Muscle of leg (tissue), 11 donors: Measurements from ENCODE around the gene TMEM121B. TPM values are rescaled to one million over a fixed set of nuclear protein-coding genes. Genes with fewer than 3 reads are reported as not detected.
A peak's percentile ranks its signal among the peaks of the same experiment; 100 is the strongest.

Source experiments
- DNase-seq: peaks from one replicate; pipeline ENCODE4 v3.0.0; 2013
- H3K27ac ChIP-seq: one replicate; pipeline ENCODE4 v1.5.1; 2013; ENCODE audit warnings: mild to moderate bottlenecking, low read length, control low read depth
- H3K27me3 ChIP-seq: one replicate; pipeline ENCODE4 v1.6.1; 2013; ENCODE audit warnings: low read length; ENCODE audit not compliant: control insufficient read depth, insufficient read depth
- H3K36me3 ChIP-seq: one replicate; pipeline ENCODE4 v1.6.1; 2013; ENCODE audit warnings: low read length; ENCODE audit not compliant: control insufficient read depth, insufficient read depth
- H3K4me1 ChIP-seq: one replicate; pipeline ENCODE4 v1.6.1; 2013; ENCODE audit warnings: low read length; ENCODE audit not compliant: control insufficient read depth, insufficient read depth
- H3K4me3 ChIP-seq: one replicate; pipeline ENCODE4 v1.5.1; 2013; ENCODE audit warnings: low read length, control low read depth
- H3K9me3 ChIP-seq: replicated peaks from 2 replicates; pipeline ENCODE4 v1.6.1; 2013; ENCODE audit warnings: low read depth, low read length; ENCODE audit not compliant: control insufficient read depth
- whole genome bisulfite sequencing: methylation state at CpG from one replicate; pipeline ENCODE4 v1.1.5; 2013; ENCODE audit warnings: missing lambda C conversion rate; ENCODE audit not compliant: insufficient coverage; 5-methylcytosine and 5-hydroxymethylcytosine counted together
- polyA plus RNA-seq, 8 donors: library from polyadenylated mRNA; unstranded; fragments of 120-200 nt; gene quantifications; one replicate each; pipeline versions ENCODE4 v1.2.1 to v1.2.3, GENCODE V29; 2013; ENCODE audit warnings: inconsistent platforms in 1 of 8, low replicate concordance in 1 of 8; ENCODE audit not compliant: insufficient read length in 8 of 8, insufficient read depth in 1 of 8
- total RNA-seq: library from RNA; stranded (reverse); fragments of 120-200 nt; gene quantifications from one replicate; pipeline ENCODE4 v1.2.4, GENCODE V29; 2013

The TMEM121B gene
- total and polyA plus RNA-seq, 9 donors, result 1.2 to 5.8 (median 3.5) TPM

- 63% methylated on average over 2 of the region's 6 CpGs for WGBS
- H3K4me3 ChIP-seq, result no peak overlapping the region
- H3K27me3 ChIP-seq, result no peaks in the 10 kb centered on the region
- H3K9me3 ChIP-seq, result no peaks in the 10 kb centered on the region
- H3K36me3 ChIP-seq, result peaks cover 17% of the 10 kb centered on the region
- no peak for DNase-seq
- no peaks in the 10 kb centered on the region for H3K4me1 ChIP-seq
- H3K27ac ChIP-seq, result no peak overlapping the region
These were observed 25.6 kb downstream of the TMEM121B start for GRCh38 chr22:17095538-17095937.

GRCh38 chr22:17093081-17093480, 28.1 kb downstream of the TMEM121B start:
- H3K27me3 ChIP-seq, result no peaks in the 10 kb centered on the region
- peaks cover under 1% of the 10 kb centered on the region for H3K36me3 ChIP-seq
- H3K9me3 ChIP-seq, result no peaks in the 10 kb centered on the region
- no peak overlapping the region for H3K4me3 ChIP-seq
- H3K4me1 ChIP-seq, result no peaks in the 10 kb centered on the region
- no peak for DNase-seq
- WGBS, result 83% methylated on average over 2 of the region's 3 CpGs
- no peak overlapping the region for H3K27ac ChIP-seq

GRCh38 chr22:17091851-17092250, 29.3 kb downstream of the TMEM121B start:
- no peak for DNase-seq
- Histone ChIP-seq H3K4me3 (no peak overlapping the region), H3K9me3 (no peaks in the 10 kb centered on the region), H3K27me3 (peaks cover 3% of the 10 kb centered on the region), H3K4me1 (no peaks in the 10 kb centered on the region), H3K27ac (no peak overlapping the region), H3K36me3 (no peaks in the 10 kb centered on the region)
- WGBS, result no CpG with 5 or more reads among the region's 4 CpGs

GRCh38 chr22:17090550-17090949, 30.6 kb downstream of the TMEM121B start:
- Histone ChIP-seq H3K36me3 (no peaks in the 10 kb centered on the region), H3K27me3 (peaks cover 12% of the 10 kb centered on the region), H3K27ac (no peak overlapping the region), H3K9me3 (no peaks in the 10 kb centered on the region), H3K4me1 (peaks cover 4% of the 10 kb centered on the region), H3K4me3 (no peak overlapping the region)
- no peak for DNase-seq

- H3K4me3 ChIP-seq, result no peak overlapping the region
- H3K27me3 ChIP-seq, result peaks cover 24% of the 10 kb centered on the region
- peak; percentile 42 for DNase-seq
- H3K4me1 ChIP-seq, result peaks cover 8% of the 10 kb centered on the region
- H3K36me3 ChIP-seq, result no peaks in the 10 kb centered on the region
- H3K27ac ChIP-seq, result no peak overlapping the region
- WGBS, result 63% methylated on average over 6 of the region's 12 CpGs
- no peaks in the 10 kb centered on the region for H3K9me3 ChIP-seq
These were observed 33.5 kb downstream of the TMEM121B start for GRCh38 chr22:17087498-17088131.

GRCh38 chr22:17086788-17087497, 34.2 kb downstream of the TMEM121B start:
- Histone ChIP-seq H3K9me3 (no peaks in the 10 kb centered on the region), H3K4me3 (no peak overlapping the region), H3K36me3 (no peaks in the 10 kb centered on the region), H3K27ac (no peak overlapping the region), H3K4me1 (peaks cover 8% of the 10 kb centered on the region), H3K27me3 (peaks cover 24% of the 10 kb centered on the region)
- DNase-seq, result no peak
- 34% methylated on average over 7 of the region's 10 CpGs for WGBS

- H3K27me3 ChIP-seq, result peaks cover 24% of the 10 kb centered on the region
- H3K27ac ChIP-seq, result no peak overlapping the region
- H3K36me3 ChIP-seq, result no peaks in the 10 kb centered on the region
- no peak for DNase-seq
- H3K9me3 ChIP-seq, result no peaks in the 10 kb centered on the region
- H3K4me3 ChIP-seq, result no peak overlapping the region
- 43% methylated on average over 5 of the region's 7 CpGs for WGBS
- peaks cover 8% of the 10 kb centered on the region for H3K4me1 ChIP-seq
These were observed 34.9 kb downstream of the TMEM121B start for GRCh38 chr22:17086296-17086695.

GRCh38 chr22:17085277-17086181, 35.6 kb downstream of the TMEM121B start:
- WGBS, result under 1% methylated on average over 82 of the region's 92 CpGs
- Histone ChIP-seq H3K4me3 (peak overlapping the region; percentile 63), H3K9me3 (no peaks in the 10 kb centered on the region), H3K27me3 (peaks cover 24% of the 10 kb centered on the region), H3K27ac (no peak overlapping the region), H3K36me3 (no peaks in the 10 kb centered on the region), H3K4me1 (peaks cover 8% of the 10 kb centered on the region)
- DNase-seq, result peak; percentile 36

- Histone ChIP-seq H3K27me3 (peaks cover 24% of the 10 kb centered on the region), H3K27ac (no peak within 1 kb of the TSS), H3K4me1 (peaks cover 8% of the 10 kb centered on the region), H3K9me3 (no peaks in the 10 kb centered on the region), H3K4me3 (peak within 1 kb of the TSS; percentile 63), H3K36me3 (no peaks in the 10 kb centered on the region)
- WGBS, result under 1% methylated on average over 57 of the region's 68 CpGs
- peak; percentile 95 for DNase-seq
These were observed 36.4 kb downstream of the TMEM121B start, which contains the start of gene IL17RA for GRCh38 chr22:17084554-17085276. TSS of gene IL17RA (plus strand) at chr22:17085000. CDS start at chr22:17085092, 92 bp downstream.
